Fibroblast of pulmonary artery (primary cell): ENCODE data around the gene MINDY3.

Source experiments
- DNase-seq: peaks from one replicate; pipeline ENCODE4 v3.0.0-alpha.2; 2010; ENCODE audit warnings: low read depth
- H3K4me3 ChIP-seq: replicated peaks from 2 replicates; pipeline ENCODE4 v1.5.1; 2011; ENCODE audit warnings: low read depth, mild to moderate bottlenecking, control low read depth, low read length, moderate library complexity
- CTCF ChIP-seq: IDR thresholded peaks from 2 replicates; pipeline ENCODE4 v1.5.1; 2011; ENCODE audit warnings: mild to moderate bottlenecking, control low read depth, low read length, inconsistent platforms; ENCODE audit errors: missing control alignments

MINDY3 gene

DNA sequence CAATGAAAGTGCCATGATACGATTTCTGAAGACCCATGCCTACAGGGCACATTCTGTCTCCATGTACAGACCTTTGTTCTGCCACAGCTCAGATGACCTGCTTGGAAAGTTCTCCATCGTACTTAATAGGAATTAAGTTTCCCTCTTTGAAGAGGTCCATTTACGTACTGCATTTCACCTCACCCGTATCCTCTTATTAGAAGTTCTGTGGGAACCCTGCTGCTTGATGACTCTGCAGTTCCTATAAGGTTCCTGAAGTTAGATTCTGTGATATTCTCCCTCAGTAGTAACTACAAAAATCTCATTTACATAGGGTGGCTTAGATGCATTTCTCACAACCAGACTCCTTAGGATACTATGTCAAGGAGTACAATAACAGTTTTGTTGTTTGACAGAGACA, 50.9 kb downstream of the MINDY3 start:
- no peak for TF ChIP-seq CTCF

GRCh38 chr10:15808204-15808797, 52.0 kb downstream of the MINDY3 start:
- no peak overlapping the region for H3K4me3 ChIP-seq
- no peak for DNase-seq
- TF ChIP-seq CTCF, result no peak

More for the DNA sequence above, 50.9 kb downstream of the MINDY3 start:
- no peak for DNase-seq
- no peak overlapping the region for H3K4me3 ChIP-seq

- TF ChIP-seq CTCF, result no peak
- H3K4me3 ChIP-seq, result no peak overlapping the region
- no peak for DNase-seq
Observed at GRCh38 chr10:15805395-15806058, 54.8 kb downstream of the MINDY3 start.

DNA sequence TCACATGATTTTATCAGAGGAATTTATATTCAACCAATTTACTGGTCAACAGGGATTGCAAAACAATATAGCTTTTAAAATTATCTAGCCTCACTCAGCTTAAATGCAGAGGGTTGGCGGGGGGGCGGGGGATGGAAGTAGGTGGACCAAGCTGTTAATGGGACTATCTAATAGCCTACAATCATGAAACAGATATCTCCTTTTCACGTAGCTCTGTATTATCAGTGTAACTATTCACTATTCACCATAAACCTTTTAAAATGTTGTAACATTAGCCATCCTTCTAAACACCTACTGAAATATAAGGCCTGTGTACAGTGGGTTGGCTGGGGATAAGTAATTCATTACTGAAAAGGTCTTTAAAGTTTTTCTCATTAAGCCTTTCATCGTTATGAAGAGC, 56.2 kb downstream of the MINDY3 start:
- H3K4me3 ChIP-seq, result no peak overlapping the region
- TF ChIP-seq CTCF, result no peak
- DNase-seq, result no peak

GRCh38 chr10:15802375-15802949, 57.8 kb downstream of the MINDY3 start:
- no peak for TF ChIP-seq CTCF
- no peak overlapping the region for H3K4me3 ChIP-seq
- DNase-seq, result no peak

GRCh38 chr10:15801641-15802040, 58.7 kb downstream of the MINDY3 start:
- no peak for DNase-seq
- H3K4me3 ChIP-seq, result no peak overlapping the region
- TF ChIP-seq CTCF, result no peak
